Breast epithelium (tissue), 4 donors: ENCODE measurements around the gene FNDC11. TPM values are rescaled to one million over a fixed set of nuclear protein-coding genes. Genes with fewer than 3 reads are reported as not detected.

ENCODE experiments used
- DNase-seq, 2 donors: peaks; one replicate each; pipeline ENCODE4 v3.0.0-alpha.2; 2019; ENCODE audit warnings: low spot score in 2 of 2
- H3K27ac ChIP-seq, 2 donors: fragments of 200-600 bp; sonication (generic) in 1 of 2; one replicate each; pipeline ENCODE4 v1.5.1; 2016 to 2019; ENCODE audit warnings: mild to moderate bottlenecking in 1 of 2
- H3K27me3 ChIP-seq, 2 donors: fragments of 200-600 bp; sonication (generic) in 1 of 2; one replicate each; pipeline versions ENCODE4 v1.5.1 to v1.6.0; 2017 to 2019; ENCODE audit warnings: control low read depth in 1 of 2, mild to moderate bottlenecking in 1 of 2
- H3K36me3 ChIP-seq: fragments of 200-600 bp; one replicate; pipeline ENCODE4 v1.5.1; 2019
- H3K4me1 ChIP-seq, 2 donors: fragments of 200-600 bp; sonication (generic); one replicate each; pipeline ENCODE4 v1.5.1; 2016 to 2019; ENCODE audit warnings: control low read depth in 1 of 2
- H3K4me3 ChIP-seq, 3 donors: fragments of 200-600 bp; sonication (generic); 1 replicate in 2 of 3; 2 replicates in 1 of 3; pipeline ENCODE4 v1.5.1; 2016 to 2019; ENCODE audit warnings: mild to moderate bottlenecking in 3 of 3, moderate library complexity in 2 of 3
- H3K9me3 ChIP-seq, 2 donors: fragments of 200-600 bp; sonication (generic) in 1 of 2; one replicate each; pipeline ENCODE4 v1.5.1; 2016 to 2019; ENCODE audit warnings: control low read depth in 1 of 2
- CTCF ChIP-seq, 3 donors: fragments of 450-650 bp; IDR thresholded peaks; one replicate each; pipeline ENCODE4 v1.5.1; 2016 to 2017; ENCODE audit warnings: antibody characterized with exemption in 3 of 3, mild to moderate bottlenecking in 3 of 3, moderate library complexity in 3 of 3
- POLR2A ChIP-seq: fragments of 450-650 bp; IDR thresholded peaks from one replicate; pipeline ENCODE4 v1.6.1; 2016; ENCODE audit warnings: antibody characterized with exemption, mild to moderate bottlenecking, moderate library complexity
- POLR2AphosphoS5 ChIP-seq, 3 donors: sonication (generic); formaldehyde crosslinking; IDR thresholded peaks; one replicate each; pipeline ENCODE4 v1.6.1; 2017; ENCODE audit warnings: antibody characterized with exemption in 3 of 3
- intact Hi-C: fragments of 100-400 bp; cut with DNase I; formaldehyde crosslinking; loops from one replicate; pipeline ENCODE4 v1.15.1; 2023; ENCODE audit warnings: low total_unique reads
- total RNA-seq, 3 donors: library from RNA; depleted of rRNA; stranded (reverse); fragments of >200 nt; gene quantifications; one replicate each; pipeline ENCODE4 v1.1.0, GENCODE V29; 2016

The FNDC11 gene
- total RNA-seq, 3 donors from 2014 or later: 0.29 to 0.33 (median 0.32) TPM

- no peak for DNase-seq
- Histone ChIP-seq H3K9me3 (no peaks in the 10 kb centered on the region), H3K27ac (no peak overlapping the region), H3K27me3 (no peaks in the 10 kb centered on the region), H3K4me3 (no peak overlapping the region), H3K36me3 (no peaks in the 10 kb centered on the region), H3K4me1 (no peaks in the 10 kb centered on the region)
- intact Hi-C loops: no loop called here
- TF ChIP-seq POLR2A: no peak
- TF ChIP-seq POLR2AphosphoS5 (IDR thresholded peaks at IDR 0.05): no peak
- no peak for TF ChIP-seq CTCF (IDR thresholded peaks at IDR 0.05)
These were observed 25.2 kb downstream of the FNDC11 start for GRCh38 chr20:63579017-63579694.

- no peaks in the 10 kb centered on the region for H3K27me3 ChIP-seq
- H3K27ac ChIP-seq: no peak overlapping the region
- intact Hi-C loops: no loop called here
- TF ChIP-seq CTCF (IDR thresholded peaks at IDR 0.05): peak in 2 of 3 donors; percentile 38 to 43
- no peak for TF ChIP-seq POLR2A
- no peaks in the 10 kb centered on the region for H3K36me3 ChIP-seq
- DNase-seq: peak in 1 of 2 donors; percentile 80
- H3K4me3 ChIP-seq: no peak overlapping the region
- H3K4me1 ChIP-seq: no peaks in the 10 kb centered on the region
- no peaks in the 10 kb centered on the region for H3K9me3 ChIP-seq
These were observed 27.0 kb downstream of the FNDC11 start for GRCh38 chr20:63580796-63581461.

- peak overlapping the region in 1 of 2 donors; percentile 63 for H3K27ac ChIP-seq
These were observed 28.6 kb downstream of the FNDC11 start for GRCh38 chr20:63582382-63583063.

GRCh38 chr20:63585616-63586565, 31.9 kb downstream of the FNDC11 start:
- no peak overlapping the region for H3K4me3 ChIP-seq
- H3K27ac ChIP-seq: no peak overlapping the region
- H3K9me3 ChIP-seq: no peaks in the 10 kb centered on the region
- no peaks in the 10 kb centered on the region for H3K36me3 ChIP-seq
- no peaks in the 10 kb centered on the region for H3K27me3 ChIP-seq
- H3K4me1 ChIP-seq: no peaks in the 10 kb centered on the region
- intact Hi-C loops: no loop called here
- TF ChIP-seq POLR2A (no peak), CTCF (IDR thresholded peaks at IDR 0.05) (no peak)
- DNase-seq: no peak

More at GRCh38 chr20:63582382-63583063, 28.6 kb downstream of the FNDC11 start:
- Histone ChIP-seq H3K4me1 (no peaks in the 10 kb centered on the region), H3K4me3 (peak overlapping the region in 1 of 3 donors; percentile 37), H3K27me3 (no peaks in the 10 kb centered on the region), H3K9me3 (no peaks in the 10 kb centered on the region), H3K36me3 (no peaks in the 10 kb centered on the region)
- TF ChIP-seq CTCF (IDR thresholded peaks at IDR 0.05) (no peak), POLR2A (no peak), POLR2AphosphoS5 (IDR thresholded peaks at IDR 0.05) (no peak)
- DNase-seq: no peak
- intact Hi-C loops: no loop called here
